T-cell (primary cell): Measurements from ENCODE around the gene AURKB. TPM values are rescaled to one million over a fixed set of nuclear protein-coding genes. Genes with fewer than 3 reads are reported as not detected.
"Not testable (repeated sequence)": the region's sequence is repeated elsewhere in the genome, so short reads cannot be mapped to it uniquely, and the experiment has no call there.

Experiments
- ATAC-seq, 4 experiments: fragments of 200-7000 bp in 3 of 4; fragments of 150-1000 bp in 1 of 4; cut with Tn5 transposase; replicated peaks in 1 of 4; 1 replicate in 3 of 4; 2 replicates in 1 of 4; pipeline ENCODE4 v1.10.0; 2021; ENCODE audit warnings: moderate library complexity in 3 of 4, mild to moderate bottlenecking in 2 of 4, moderate number of reproducible peaks in 1 of 4
- CTCF ChIA-PET, 2 donors: fragments of 300-600 bp; sonication (Branson Sonifier 250); formaldehyde crosslinking; loops; one replicate each; lab custom pipeline; 2022; ENCODE audit warnings: antibody characterized with exemption in 2 of 2; lab: Charles Lee
- POLR2A ChIA-PET, 2 donors: fragments of 300-600 bp; sonication (Branson Sonifier 250); formaldehyde crosslinking; loops; one replicate each; lab custom pipeline; 2022; ENCODE audit warnings: antibody characterized with exemption in 2 of 2; lab: Charles Lee
- DNase-seq, 35 experiments: peaks; one replicate each; pipeline versions ENCODE4 v3.0.0 to v3.0.0-alpha.2; 2013 to 2023
- H3K27ac ChIP-seq: one replicate; pipeline ENCODE4 v1.5.1; 2013; ENCODE audit warnings: low read length
- H3K27me3 ChIP-seq, 2 experiments: replicated peaks in 1 of 2; 1 replicate in 1 of 2; 2 replicates in 1 of 2; pipeline versions ENCODE4 v1.6.1 to v1.7.0; 2013; ENCODE audit warnings: low read length in 1 of 2, mixed read lengths in 1 of 2; ENCODE audit not compliant: control insufficient read depth in 2 of 2, insufficient read depth in 2 of 2; ENCODE audit errors: extremely low read depth in 1 of 2
- H3K36me3 ChIP-seq, 2 donors: 1 replicate in 1 of 2; 2 replicates in 1 of 2; pipeline versions ENCODE4 v1.6.1 to v1.7.0; 2013; ENCODE audit warnings: low read length in 1 of 2; ENCODE audit not compliant: control insufficient read depth in 2 of 2, insufficient read depth in 1 of 2; ENCODE audit errors: extremely low read depth in 1 of 2
- H3K4me1 ChIP-seq, 2 experiments: 1 replicate in 1 of 2; 2 replicates in 1 of 2; pipeline versions ENCODE4 v1.6.1 to v1.7.0; 2013; ENCODE audit warnings: low read length in 2 of 2, mixed read lengths in 1 of 2; ENCODE audit not compliant: insufficient read depth in 2 of 2, control insufficient read depth in 1 of 2; ENCODE audit errors: extremely low read depth in 1 of 2
- H3K4me3 ChIP-seq, 2 donors: 1 replicate in 1 of 2; 2 replicates in 1 of 2; pipeline versions ENCODE4 v1.5.1 to v1.7.0; 2013; ENCODE audit warnings: mild to moderate bottlenecking in 2 of 2, low read length in 1 of 2, moderate library complexity in 1 of 2; ENCODE audit not compliant: control insufficient read depth in 1 of 2; ENCODE audit errors: extremely low read depth in 1 of 2
- H3K9me3 ChIP-seq: 2 replicates; pipeline ENCODE4 v1.7.0; 2013
- H3K27ac Mint-ChIP-seq, 2 donors: one replicate each; pipeline ENCODE4 v1.8.0; 2020 to 2021; ENCODE audit warnings: mild to moderate bottlenecking in 2 of 2, mixed read lengths in 2 of 2
- H3K27me3 Mint-ChIP-seq, 2 donors: one replicate each; pipeline ENCODE4 v1.8.0; 2021 to 2022; ENCODE audit warnings: mixed read lengths in 2 of 2
- H3K36me3 Mint-ChIP-seq: one replicate; pipeline ENCODE4 v1.8.0; 2021; ENCODE audit warnings: mixed read lengths
- H3K4me1 Mint-ChIP-seq, 3 donors: one replicate each; pipeline ENCODE4 v1.8.0; 2020 to 2022; ENCODE audit warnings: mixed read lengths in 3 of 3, mild to moderate bottlenecking in 1 of 3
- H3K4me3 Mint-ChIP-seq, 3 donors: one replicate each; pipeline ENCODE4 v1.8.0; 2020 to 2022; ENCODE audit warnings: mild to moderate bottlenecking in 3 of 3, mixed read lengths in 3 of 3, moderate library complexity in 3 of 3
- H3K9me3 Mint-ChIP-seq, 3 donors: one replicate each; pipeline ENCODE4 v1.8.0; 2020 to 2022; ENCODE audit warnings: mixed read lengths in 3 of 3
- WGBS: methylation state at CpG from one replicate; pipeline ENCODE4 v1.1.5; 2013; ENCODE audit warnings: missing lambda C conversion rate; ENCODE audit not compliant: insufficient coverage; 5-methylcytosine and 5-hydroxymethylcytosine counted together
- total RNA-seq, 35 experiments: library from RNA in 6 of 35; stranded (reverse) in 6 of 35; fragments of 120-200 nt in 1 of 35; gene quantifications; one replicate each; pipeline versions ENCODE4 v1.2.1 to v1.2.4 and lab custom pipeline; 2013 to 2026

AURKB gene
- total RNA-seq, 5 donors from 2014 or later (not counting 1 experiment from before 2014, with no cell fraction given) = 1.0 to 2.7 (median 1.7) TPM

DNA sequence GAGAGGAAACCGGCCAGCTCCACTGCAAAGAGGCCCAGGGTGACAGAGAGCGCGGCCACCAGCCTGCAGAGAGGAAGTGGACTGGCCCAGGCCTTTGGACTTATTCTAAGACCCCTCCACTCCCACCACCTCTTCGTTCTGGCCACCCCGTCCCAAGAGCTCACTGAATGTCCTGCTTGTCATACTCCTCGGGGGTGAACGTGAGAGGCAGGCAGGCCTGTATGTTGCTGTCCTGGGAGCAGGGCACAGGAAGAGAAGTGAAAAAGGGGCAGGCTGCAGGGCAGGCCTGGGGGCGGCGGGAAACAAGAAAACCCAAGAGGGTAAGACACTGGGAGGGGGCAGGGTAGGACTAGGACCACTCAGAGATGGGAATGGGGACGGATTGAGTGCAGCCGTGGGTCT, 34.6 kb downstream of the AURKB start:
- Mint-ChIP-seq H3K27me3 (no peaks in the 10 kb centered on the region), H3K27ac (peak overlapping the region; percentile 93 to 94), H3K36me3 (no peaks in the 10 kb centered on the region), H3K9me3 (no peaks in the 10 kb centered on the region), H3K4me3 (peak overlapping the region; percentile 86 to 90 (median 89)), H3K4me1 (peaks cover 43 to 55% (median 51%) of the 10 kb centered on the region in 3 donors)
- Histone ChIP-seq H3K9me3 (no peaks in the 10 kb centered on the region), H3K4me1 (peaks cover 22 to 49% of the 10 kb centered on the region in 2 experiments), H3K27ac (peak overlapping the region; percentile 69), H3K36me3 (no peaks in the 10 kb centered on the region), H3K4me3 (peak overlapping the region; percentile 64 to 75), H3K27me3 (no peaks in the 10 kb centered on the region)
- 6% methylated on average over 7 of the region's 11 CpGs for WGBS
- ChIA-PET POLR2A (no interaction called here), CTCF (interaction anchor here in 1 of 2 donors (0.6 kb wide), 1 partner anchor 38 kb away, joined by 3 read pairs; no protein-coding TSS in a partner anchor)
- no peak for DNase-seq
- ATAC-seq = peak in 3 of 4 experiments; percentile 0 to 2 (median 0)

DNA sequence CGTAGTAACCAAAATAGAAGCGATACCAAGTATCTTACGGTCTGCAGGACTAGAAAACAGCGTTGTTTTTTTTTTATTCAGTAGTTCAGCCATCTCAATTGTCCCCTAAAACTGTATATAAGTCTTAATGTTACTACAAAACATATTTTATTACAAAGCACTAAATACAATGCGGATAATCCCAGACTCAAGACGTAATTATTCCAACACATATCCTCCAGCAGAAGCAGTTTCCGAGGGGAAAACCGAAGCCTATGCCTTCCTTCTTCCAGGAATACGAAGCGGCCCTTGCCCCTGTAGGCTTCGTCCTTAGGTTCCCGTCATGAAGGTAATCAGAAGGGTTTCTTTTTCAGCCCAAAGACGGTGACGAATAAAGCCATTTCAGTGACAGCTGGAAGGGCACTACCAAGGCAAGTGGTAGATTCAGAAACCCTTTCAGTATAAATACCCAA, 36.5 kb downstream of the AURKB start:
- Histone ChIP-seq H3K27me3 (no peaks in the 10 kb centered on the region), H3K4me3 (peak overlapping the region; percentile 54 to 57), H3K27ac (peak overlapping the region; percentile 99), H3K9me3 (no peaks in the 10 kb centered on the region), H3K36me3 (no peaks in the 10 kb centered on the region), H3K4me1 (peaks cover 22 to 49% of the 10 kb centered on the region in 2 experiments)
- peak overlapping the region; percentile 100 for H3K27ac Mint-ChIP-seq
- peaks cover 43 to 55% (median 51%) of the 10 kb centered on the region in 3 donors for H3K4me1 Mint-ChIP-seq
- CTCF ChIA-PET = interaction anchor here in 1 of 2 donors (1.0 to 1.3 kb wide), 7 partner anchors 13 to 74 kb away, joined by 3 to 10 read pairs (median 5); partner anchors contain the start of gene CTC1
- H3K27me3 Mint-ChIP-seq = no peaks in the 10 kb centered on the region
- DNase-seq = no peak
- H3K4me3 Mint-ChIP-seq = peak overlapping the region; percentile 76 to 86 (median 81)
- WGBS = 21% methylated on average over 7 of the region's 14 CpGs
- no peaks in the 10 kb centered on the region for H3K36me3 Mint-ChIP-seq
- ATAC-seq = no peak
- no peaks in the 10 kb centered on the region for H3K9me3 Mint-ChIP-seq
- POLR2A ChIA-PET = interaction anchor here (0.6 to 1.4 kb wide), 18 partner anchors 10 to 122 kb away, joined by 3 to 20 read pairs (median 6); partner anchors contain the start of genes CTC1 (in 2 of the 2), BORCS6 (in 1 of the 2), PER1 (in 1 of the 2) and SLC25A35 (in 1 of the 2)

GRCh38 chr17:8173056-8173870, 37.1 kb downstream of the AURKB start:
- peak overlapping the region; percentile 100 for H3K27ac Mint-ChIP-seq
- ChIA-PET POLR2A (interaction anchor here (0.5 to 1.4 kb wide), 24 partner anchors 9 to 122 kb away, joined by 3 to 20 read pairs (median 5); partner anchors contain the start of genes CTC1 (in 2 of the 2), BORCS6 (in 1 of the 2), PER1 (in 1 of the 2) and SLC25A35 (in 1 of the 2)), CTCF (interaction anchor here in 1 of 2 donors (0.6 to 1.3 kb wide), 10 partner anchors 12 to 210 kb away, joined by 3 to 10 read pairs (median 4); partner anchors contain the start of genes CTC1 and SLC25A35)
- H3K36me3 Mint-ChIP-seq = no peaks in the 10 kb centered on the region
- H3K9me3 Mint-ChIP-seq = no peaks in the 10 kb centered on the region
- peak overlapping the region; percentile 76 to 86 (median 81) for H3K4me3 Mint-ChIP-seq
- Histone ChIP-seq H3K4me1 (peaks cover 22 to 49% of the 10 kb centered on the region in 2 experiments), H3K4me3 (peak overlapping the region; percentile 54 to 57), H3K27me3 (no peaks in the 10 kb centered on the region), H3K9me3 (no peaks in the 10 kb centered on the region), H3K27ac (peak overlapping the region; percentile 99), H3K36me3 (no peaks in the 10 kb centered on the region)
- ATAC-seq = peak; percentile 82 to 85 (median 82)
- H3K4me1 Mint-ChIP-seq = peaks cover 46 to 56% (median 55%) of the 10 kb centered on the region in 3 donors
- peak in 33 of 35 experiments; percentile 55 to 94 (median 77) for DNase-seq
- no peaks in the 10 kb centered on the region for H3K27me3 Mint-ChIP-seq
- WGBS = under 1% methylated on average over 15 of the region's 23 CpGs

DNA sequence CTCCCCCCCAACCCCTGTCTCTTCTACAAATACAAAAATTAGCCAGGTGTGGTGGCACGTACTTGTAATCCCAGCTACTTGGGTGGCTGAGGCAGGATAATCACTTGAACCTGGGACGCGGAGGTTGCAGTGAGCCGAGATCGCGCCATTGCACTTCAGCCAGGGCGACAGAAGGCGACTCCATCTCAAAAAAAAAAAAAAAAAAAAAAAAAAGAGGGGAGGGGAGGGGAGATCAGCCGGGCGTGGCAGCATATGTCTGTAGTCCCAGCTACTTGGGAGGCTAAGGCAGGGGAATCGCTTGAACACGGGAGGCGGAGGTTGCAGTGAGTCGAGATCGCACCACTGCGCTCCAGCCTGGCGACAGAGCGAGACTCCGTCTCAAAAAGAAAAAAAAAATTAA, 40.2 kb downstream of the AURKB start:
- WGBS = 100% methylated on average over 7 of the region's 19 CpGs
- POLR2A ChIA-PET = interaction anchor here (0.6 to 0.7 kb wide), 2 partner anchors 19 to 21 kb away, joined by 3 to 4 read pairs; no protein-coding TSS in a partner anchor

DNA sequence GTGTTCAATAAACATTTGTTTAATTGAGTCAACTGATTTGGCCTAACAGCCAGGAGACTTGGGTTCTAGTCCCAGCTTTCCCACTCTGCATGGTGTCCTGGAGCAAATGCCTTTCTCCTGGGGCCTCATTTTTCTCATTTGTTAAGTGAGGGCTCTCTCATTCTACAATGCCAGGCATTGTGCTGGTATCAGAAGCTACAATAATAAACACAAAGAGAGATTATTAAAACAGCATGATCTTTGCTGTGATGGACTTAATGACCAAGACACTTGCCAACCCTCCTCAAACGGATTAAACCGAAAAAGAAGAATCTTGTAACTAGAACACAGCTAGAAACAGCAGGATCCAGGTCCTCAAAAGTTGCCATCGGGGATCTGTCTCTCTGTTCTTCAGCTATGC, 42.8 kb downstream of the AURKB start:
- ATAC-seq (no peak), DNase-seq (no peak)
- H3K27me3 ChIP-seq = no peaks in the 10 kb centered on the region
- H3K4me1 Mint-ChIP-seq = peaks cover 26 to 41% (median 34%) of the 10 kb centered on the region in 3 donors
- no peaks in the 10 kb centered on the region for H3K9me3 Mint-ChIP-seq
- no peaks in the 10 kb centered on the region for H3K36me3 ChIP-seq
- H3K27ac Mint-ChIP-seq = peak overlapping the region in 1 of 2 donors; percentile 16
- no peaks in the 10 kb centered on the region for H3K27me3 Mint-ChIP-seq
- H3K4me3 Mint-ChIP-seq = no peak overlapping the region
- H3K36me3 Mint-ChIP-seq = no peaks in the 10 kb centered on the region
- ChIA-PET CTCF (interaction anchor here (0.5 to 1.0 kb wide), 3 partner anchors 11 to 152 kb away, joined by 3 to 7 read pairs (median 4); no protein-coding TSS in a partner anchor), POLR2A (interaction anchor here in 1 of 2 donors (0.8 to 1.2 kb wide), 2 partner anchors 9 to 11 kb away, joined by 3 read pairs; partner anchors contain the start of gene TMEM107)
- WGBS = 90% methylated on average over 2 of the region's 3 CpGs
- H3K9me3 ChIP-seq = no peaks in the 10 kb centered on the region
- H3K4me3 ChIP-seq = no peak overlapping the region
- peaks cover 7 to 41% of the 10 kb centered on the region in 2 experiments for H3K4me1 ChIP-seq
- H3K27ac ChIP-seq = no peak overlapping the region

More for the DNA sequence above, 40.2 kb downstream of the AURKB start:
- CTCF ChIA-PET, H3K4me3 ChIP-seq, ATAC-seq, H3K36me3 ChIP-seq, H3K27me3 Mint-ChIP-seq, H3K4me3 Mint-ChIP-seq, H3K27ac ChIP-seq, DNase-seq, H3K9me3 Mint-ChIP-seq, H3K36me3 Mint-ChIP-seq, H3K27me3 ChIP-seq, H3K27ac Mint-ChIP-seq, H3K9me3 ChIP-seq: not testable (repeated sequence)
- peaks cover 28 to 44% (median 38%) of the 10 kb centered on the region in 3 donors for H3K4me1 Mint-ChIP-seq
- H3K4me1 ChIP-seq = peaks cover 15 to 38% of the 10 kb centered on the region in 2 experiments
